Endothelial cell of umbilical vein (primary cell): Measurements from ENCODE around the gene PXYLP1.

Source experiments
- EZH2 ChIP-seq: IDR thresholded peaks from 2 replicates; pipeline ENCODE4 v1.6.1; 2012; ENCODE audit warnings: borderline replicate concordance, low read depth, mild to moderate bottlenecking, moderate library complexity, low read length, inconsistent platforms; ENCODE audit not compliant: severe bottlenecking
- FOS ChIP-seq: IDR thresholded peaks from 2 replicates; pipeline ENCODE4 v1.6.1; 2011; ENCODE audit warnings: mild to moderate bottlenecking, low read length, moderate library complexity, borderline replicate concordance; ENCODE audit not compliant: insufficient read depth
- GATA2 ChIP-seq: IDR thresholded peaks from 2 replicates; pipeline ENCODE4 v1.7.0; 2011; ENCODE audit warnings: low read depth, mild to moderate bottlenecking, moderate library complexity, mixed read lengths, low read length; ENCODE audit not compliant: insufficient read length, insufficient read depth
- JUN ChIP-seq: IDR thresholded peaks from 2 replicates; pipeline ENCODE4 v1.6.1; 2011; ENCODE audit warnings: borderline replicate concordance, low read depth; ENCODE audit not compliant: insufficient read length, insufficient read depth
- MYC ChIP-seq: IDR thresholded peaks from one replicate; pipeline ENCODE4 v1.6.1; 2011; ENCODE audit warnings: mild to moderate bottlenecking, low read depth, low read length
- POLR2A ChIP-seq: IDR thresholded peaks from 2 replicates; pipeline ENCODE4 v1.6.1; 2012; ENCODE audit warnings: low read depth, mild to moderate bottlenecking, control low read depth, low read length
- POLR2AphosphoS5 ChIP-seq: IDR thresholded peaks from 2 replicates; pipeline ENCODE4 v1.6.1; 2012; ENCODE audit warnings: low read depth, mild to moderate bottlenecking, control low read depth, low read length, moderate library complexity; ENCODE audit not compliant: insufficient read depth
- TF ChIP-seq, protein P1 (sequence below), 2 donors: IDR thresholded peaks; 1 replicate in 1 of 2; 2 replicates in 1 of 2; pipeline ENCODE4 v1.5.1; 2011; ENCODE audit warnings: low read length in 2 of 2, mild to moderate bottlenecking in 2 of 2, moderate library complexity in 2 of 2, control low read depth in 1 of 2, inconsistent platforms in 1 of 2, low read depth in 1 of 2; ENCODE audit not compliant: insufficient read depth in 1 of 2; ENCODE audit errors: extremely low read depth in 1 of 2
- TF ChIP-seq, protein P2 (sequence below): IDR thresholded peaks from 2 replicates; pipeline ENCODE4 v1.6.1; 2011; ENCODE audit not compliant: insufficient read depth, insufficient read length

DNA sequence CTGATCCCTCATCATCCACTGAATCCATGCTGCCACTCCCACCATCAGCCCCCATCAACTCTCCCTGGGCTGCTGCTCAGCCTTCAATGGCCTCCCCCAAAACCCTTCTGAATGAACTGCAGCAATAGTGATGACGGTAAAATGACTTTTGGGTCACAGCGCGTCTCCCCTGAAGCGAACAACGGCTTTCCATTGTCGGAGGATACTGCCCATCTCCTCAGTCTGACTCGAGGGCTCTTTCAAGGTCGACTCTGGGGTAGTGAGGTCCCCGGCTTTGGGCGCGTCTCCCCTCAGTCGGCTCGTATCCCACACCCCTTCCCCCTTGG lies 79.5 kb downstream of the PXYLP1 start:
- TF ChIP-seq, protein P1, sequence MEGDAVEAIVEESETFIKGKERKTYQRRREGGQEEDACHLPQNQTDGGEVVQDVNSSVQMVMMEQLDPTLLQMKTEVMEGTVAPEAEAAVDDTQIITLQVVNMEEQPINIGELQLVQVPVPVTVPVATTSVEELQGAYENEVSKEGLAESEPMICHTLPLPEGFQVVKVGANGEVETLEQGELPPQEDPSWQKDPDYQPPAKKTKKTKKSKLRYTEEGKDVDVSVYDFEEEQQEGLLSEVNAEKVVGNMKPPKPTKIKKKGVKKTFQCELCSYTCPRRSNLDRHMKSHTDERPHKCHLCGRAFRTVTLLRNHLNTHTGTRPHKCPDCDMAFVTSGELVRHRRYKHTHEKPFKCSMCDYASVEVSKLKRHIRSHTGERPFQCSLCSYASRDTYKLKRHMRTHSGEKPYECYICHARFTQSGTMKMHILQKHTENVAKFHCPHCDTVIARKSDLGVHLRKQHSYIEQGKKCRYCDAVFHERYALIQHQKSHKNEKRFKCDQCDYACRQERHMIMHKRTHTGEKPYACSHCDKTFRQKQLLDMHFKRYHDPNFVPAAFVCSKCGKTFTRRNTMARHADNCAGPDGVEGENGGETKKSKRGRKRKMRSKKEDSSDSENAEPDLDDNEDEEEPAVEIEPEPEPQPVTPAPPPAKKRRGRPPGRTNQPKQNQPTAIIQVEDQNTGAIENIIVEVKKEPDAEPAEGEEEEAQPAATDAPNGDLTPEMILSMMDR (IDR thresholded peaks at IDR 0.05; ENCODE audit: extremely low read depth in 1 of 2, insufficient read depth in 1 of 2, low read depth in 1 of 2, low read length in 2 of 2): no peak
- TF ChIP-seq POLR2A: no peak
- TF ChIP-seq POLR2AphosphoS5: no peak
- TF ChIP-seq, protein P2, sequence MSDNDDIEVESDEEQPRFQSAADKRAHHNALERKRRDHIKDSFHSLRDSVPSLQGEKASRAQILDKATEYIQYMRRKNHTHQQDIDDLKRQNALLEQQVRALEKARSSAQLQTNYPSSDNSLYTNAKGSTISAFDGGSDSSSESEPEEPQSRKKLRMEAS: no peak
- TF ChIP-seq GATA2: no peak
- TF ChIP-seq EZH2: no peak
- no peak for TF ChIP-seq JUN
- TF ChIP-seq FOS: no peak
- TF ChIP-seq MYC: no peak
